Erythroblast (primary cell): ENCODE results near the gene WHAMM.

ENCODE experiments used
- GATA1 ChIP-seq: IDR thresholded peaks from 2 replicates; pipeline ENCODE4 v1.6.1; 2011; ENCODE audit warnings: low read depth, mild to moderate bottlenecking, control low read depth, low read length, moderate library complexity
- POLR2A ChIP-seq: IDR thresholded peaks from 2 replicates; pipeline ENCODE4 v1.6.1; 2011; ENCODE audit warnings: mild to moderate bottlenecking, low read length

DNA sequence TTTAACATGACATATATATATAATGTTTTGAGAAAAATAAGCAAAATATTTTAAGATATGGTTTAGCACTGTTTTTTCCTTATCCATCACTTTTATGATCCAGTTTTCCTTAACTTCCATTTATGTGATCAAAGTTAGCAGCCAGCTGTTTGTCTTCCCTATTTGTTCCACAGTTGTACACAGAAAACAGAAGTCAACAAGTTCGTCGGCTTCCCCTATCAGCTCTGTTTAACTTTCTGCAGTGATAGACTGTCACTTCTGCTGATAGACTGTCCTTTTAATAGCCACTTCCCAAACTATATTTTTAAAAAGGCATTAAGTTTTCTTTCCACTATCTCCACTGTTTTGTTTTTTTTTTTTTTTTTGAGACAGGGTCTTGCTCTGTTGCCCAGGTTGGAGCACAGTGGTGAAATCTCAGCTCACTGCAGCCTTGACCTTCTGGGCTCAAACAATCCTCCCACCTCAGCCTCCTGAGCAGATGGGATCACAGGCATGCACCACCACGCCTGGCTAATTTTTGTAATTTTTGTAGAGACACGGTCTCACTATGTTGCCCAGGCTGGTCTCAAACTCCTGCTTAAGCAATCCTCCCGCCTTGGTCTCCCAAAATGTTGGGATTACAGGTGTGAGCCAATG, 10.8 kb upstream of the WHAMM start:
- TF ChIP-seq POLR2A (no peak), GATA1 (no peak)
